ENCODE results near the gene COQ8B.

Gene COQ8B

DNA sequence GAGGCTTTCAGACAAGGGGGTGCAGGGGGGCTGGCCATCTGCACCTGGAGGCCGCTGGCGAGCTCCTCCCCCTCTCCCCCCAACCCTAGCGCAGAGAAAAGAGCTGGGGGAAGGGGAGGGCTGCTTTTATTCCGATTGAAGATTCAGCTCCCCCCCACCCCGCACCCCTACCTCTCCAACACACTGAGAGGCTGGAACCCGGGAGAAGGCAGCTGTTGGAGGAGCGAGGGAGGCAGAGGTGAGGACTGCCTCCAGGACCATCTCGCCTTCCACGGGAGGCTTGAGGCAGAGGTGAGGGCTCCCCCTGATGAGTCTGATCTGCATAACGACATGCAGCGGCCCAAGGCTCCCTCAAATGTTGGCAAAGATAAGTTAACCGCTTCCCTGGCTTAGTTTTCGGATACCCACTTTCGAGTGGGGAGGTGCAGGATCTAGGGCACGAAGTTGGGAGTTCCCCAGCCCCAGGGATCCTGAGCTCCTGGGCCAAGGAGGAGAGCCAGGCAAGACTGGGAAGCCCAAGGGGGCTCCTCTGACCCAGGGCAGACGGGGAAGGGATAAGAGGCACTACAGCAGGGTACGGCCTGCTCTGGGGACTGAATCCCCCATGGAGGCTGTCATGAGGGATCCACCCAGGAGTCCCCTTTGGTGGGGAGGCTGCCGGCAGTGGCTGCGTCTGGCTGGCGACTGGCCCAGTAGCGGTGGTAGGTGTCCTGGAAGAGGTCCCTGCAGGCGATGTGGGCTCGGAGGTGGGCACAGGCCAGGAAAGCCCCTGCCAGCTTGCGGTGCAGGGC, 25.1 kb downstream of the COQ8B start:
- in situ Hi-C loops (cut with MboI; ENCODE audit: low sequenced_read_pairs): no loop called here

DNA sequence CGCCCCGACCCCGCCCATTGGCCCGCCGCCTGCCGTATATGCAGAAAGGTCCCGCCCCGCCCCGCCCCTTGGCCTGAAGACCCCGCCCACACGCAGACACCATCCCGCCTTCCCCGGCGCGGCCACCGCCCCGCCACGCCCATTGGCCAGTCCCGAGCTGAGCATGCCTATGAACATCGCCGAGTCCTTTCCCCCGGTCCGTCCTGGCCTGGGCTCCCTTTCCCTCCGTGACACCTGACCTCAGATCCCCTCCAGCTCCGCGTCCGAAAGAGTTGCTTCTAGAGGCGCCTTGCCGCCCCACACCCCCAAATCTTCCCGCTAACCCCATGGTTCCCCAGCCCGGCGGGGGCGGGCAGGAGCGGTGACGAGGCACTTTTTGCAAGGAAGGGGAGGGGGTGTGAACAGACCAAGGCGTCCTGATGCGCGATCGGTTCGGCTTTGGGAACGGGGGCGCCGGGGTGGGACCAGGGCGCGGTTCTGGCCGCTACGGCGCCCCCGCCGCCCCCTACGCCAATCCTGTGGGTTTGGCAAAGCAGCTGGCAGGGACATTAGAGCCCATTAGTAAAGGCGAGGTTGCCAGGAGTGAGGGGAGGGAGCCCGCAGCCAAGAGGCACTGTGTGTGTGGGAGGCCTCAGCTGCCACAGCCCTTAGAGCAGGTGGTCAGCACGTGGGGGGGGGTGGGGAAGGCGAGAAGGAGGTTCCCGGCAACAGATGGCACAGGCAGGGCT, 25.8 kb downstream of the COQ8B start:
- in situ Hi-C loops (cut with MboI; ENCODE audit: low sequenced_read_pairs): no loop called here

DNA sequence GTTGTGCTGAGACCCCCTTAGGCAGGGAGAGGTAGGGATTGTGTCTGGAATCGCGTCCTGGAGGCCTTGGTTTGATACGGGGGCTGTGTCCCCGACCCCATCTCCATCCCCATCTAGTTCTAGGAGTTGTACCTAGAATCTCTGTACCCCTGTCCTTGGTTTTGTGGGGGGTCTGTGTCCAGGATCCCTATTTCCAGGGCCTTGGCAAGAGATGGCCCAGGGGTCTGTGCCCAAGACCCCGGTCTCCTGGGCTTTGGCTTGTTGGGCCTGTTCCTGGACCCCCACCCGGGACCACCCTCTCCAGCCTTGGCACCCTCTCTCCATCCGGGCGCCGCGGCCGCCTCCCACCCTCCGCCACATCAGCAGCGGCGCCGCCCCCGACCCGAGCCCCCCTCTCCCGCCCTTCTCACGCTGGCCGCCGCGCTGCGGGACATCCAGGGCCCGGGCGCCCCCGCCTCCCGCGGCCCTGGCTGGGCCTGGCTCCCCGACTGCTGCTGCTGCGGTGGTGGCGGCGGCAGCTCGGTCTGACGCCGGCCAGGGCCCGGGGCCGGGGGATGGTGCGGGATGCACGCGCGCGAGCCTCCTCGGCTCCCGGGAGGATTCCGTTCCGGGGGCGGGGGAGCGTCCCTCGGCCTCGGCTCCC, 26.5 kb downstream of the COQ8B start, which contains the start of gene NUMBL:
Gene NUMBL (minus strand): TSS at position 602 of the 643 bp plus-strand sequence. CDS start 168 bp downstream, at position 434.
- in situ Hi-C loops (cut with MboI; ENCODE audit: low sequenced_read_pairs): no loop called here

GRCh38 chr19:40689339-40690049, 27.2 kb downstream of the COQ8B start:
- in situ Hi-C loops (cut with MboI; ENCODE audit: low sequenced_read_pairs): no loop called here

GRCh38 chr19:40688987-40689338, 27.7 kb downstream of the COQ8B start:
- in situ Hi-C loops (cut with MboI; ENCODE audit: low sequenced_read_pairs): no loop called here

DNA sequence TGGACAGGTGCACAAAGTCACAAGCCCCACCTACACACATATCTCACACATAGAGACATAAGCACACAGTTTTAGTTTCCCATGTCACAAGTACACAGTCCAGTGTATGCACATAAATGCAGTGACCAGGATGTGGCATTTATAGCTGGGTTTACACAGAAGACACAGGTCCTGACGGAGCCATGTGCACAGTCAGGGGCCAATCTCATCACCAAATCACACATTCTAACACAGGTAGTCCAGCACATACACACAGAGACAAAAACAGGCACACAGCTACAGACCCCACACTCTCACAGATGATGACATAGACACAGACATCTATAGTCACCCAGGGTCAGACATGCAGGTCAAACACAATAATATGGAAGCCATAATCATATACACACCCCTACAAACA, 28.4 kb downstream of the COQ8B start:
- in situ Hi-C loops (cut with MboI; ENCODE audit: low sequenced_read_pairs): no loop called here

GRCh38 chr19:40687525-40688016, 29.1 kb downstream of the COQ8B start:
- in situ Hi-C loops (cut with MboI; ENCODE audit: low sequenced_read_pairs): no loop called here

DNA sequence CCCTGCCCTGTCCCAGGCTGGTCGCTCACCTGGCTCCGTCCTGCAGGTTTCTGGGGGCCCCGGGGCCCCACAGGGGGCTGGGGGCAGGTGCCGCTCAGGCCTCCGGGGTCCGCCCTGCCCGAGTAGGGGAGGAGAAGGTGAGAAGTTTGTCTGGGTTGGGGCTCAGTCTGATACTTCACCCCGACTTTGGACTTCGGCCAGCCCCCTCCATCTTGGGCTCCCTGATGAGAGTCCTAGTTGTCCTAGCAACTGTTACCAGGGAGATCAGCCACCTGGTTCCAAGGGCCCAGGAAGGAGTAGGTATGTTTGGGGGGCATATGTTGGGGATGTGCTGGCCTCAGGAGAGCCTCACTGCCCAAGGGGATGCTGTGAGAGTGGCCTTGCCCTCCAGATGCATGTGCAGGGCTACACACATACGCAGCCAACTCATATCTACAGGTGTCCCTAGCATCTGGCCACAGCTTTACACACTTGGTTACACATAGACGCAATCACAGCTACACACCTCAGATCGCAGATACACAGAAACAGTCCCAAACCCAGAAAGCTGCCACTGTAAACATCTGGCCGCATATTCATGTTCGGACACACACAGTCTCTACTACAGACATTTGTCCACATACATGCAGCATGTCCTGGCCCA, 29.7 kb downstream of the COQ8B start:
- in situ Hi-C loops (cut with MboI; ENCODE audit: low sequenced_read_pairs): no loop called here

DNA sequence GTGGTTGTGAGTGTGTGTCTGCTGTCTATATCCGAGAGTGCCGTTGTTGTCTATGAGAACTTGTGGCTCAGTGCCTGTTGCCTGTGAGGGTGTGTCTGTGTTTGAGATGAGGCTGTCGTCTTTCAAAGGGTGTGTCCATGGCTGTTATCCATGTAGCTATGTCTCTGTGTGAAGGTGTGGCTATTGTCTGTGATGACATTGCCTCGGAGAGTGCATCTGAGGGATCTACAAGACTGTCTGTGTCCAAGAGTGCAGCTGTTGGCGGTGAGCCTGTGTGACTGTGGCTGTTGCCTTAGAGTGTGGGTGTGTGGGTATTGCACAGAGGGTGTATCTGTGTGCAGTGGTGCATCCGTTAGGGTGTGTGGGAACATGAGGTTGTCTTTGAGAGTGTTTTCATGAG, 31.1 kb downstream of the COQ8B start:
- in situ Hi-C loops (cut with MboI; ENCODE audit: low sequenced_read_pairs): no loop called here

DNA sequence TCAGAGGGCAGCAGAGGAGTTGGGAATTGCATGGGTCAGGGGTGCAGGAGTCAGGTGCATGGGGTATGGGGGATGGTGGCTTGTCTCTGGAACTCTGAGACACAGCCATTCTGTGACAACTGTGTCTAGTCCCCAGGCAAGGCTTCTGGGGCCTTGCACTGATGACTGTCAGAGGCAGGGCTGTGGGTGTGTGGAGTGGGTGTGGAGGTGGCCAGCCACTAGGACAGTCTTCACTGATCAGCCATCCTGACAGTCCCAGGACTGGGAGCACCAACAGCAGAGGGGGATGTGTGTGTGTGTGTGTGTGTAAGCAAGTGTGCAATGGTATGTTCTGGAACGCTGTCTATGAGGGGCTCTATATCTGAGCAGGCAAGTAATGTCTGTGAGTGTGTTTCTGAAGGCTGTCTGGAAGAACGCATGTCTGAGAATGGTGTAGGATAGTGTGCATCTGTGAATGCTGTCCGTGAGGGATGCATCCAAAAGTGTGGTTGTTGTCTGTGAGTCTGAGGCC, 31.6 kb downstream of the COQ8B start:
- in situ Hi-C loops (cut with MboI; ENCODE audit: low sequenced_read_pairs): no loop called here

DNA sequence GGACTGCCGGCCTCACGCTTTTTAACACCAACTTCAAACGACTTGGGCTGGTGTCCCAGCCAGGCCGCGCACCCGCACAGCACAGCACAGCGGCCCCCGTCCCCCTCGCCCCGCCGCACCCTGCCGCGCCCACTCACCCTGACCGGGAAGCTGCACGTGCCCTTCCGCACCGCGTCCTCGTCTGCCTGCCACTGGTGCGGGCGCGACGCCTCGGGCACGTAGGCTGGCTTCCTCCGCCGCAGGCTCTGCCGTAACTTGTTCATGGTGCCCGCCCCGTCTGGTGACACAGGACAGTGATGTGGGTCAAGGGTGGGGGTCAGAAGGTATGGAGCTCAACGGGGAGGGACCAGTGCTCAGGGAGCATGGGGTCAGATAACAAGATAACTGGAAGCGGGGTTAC, 32.4 kb downstream of the COQ8B start:
- in situ Hi-C loops (cut with MboI; ENCODE audit: low sequenced_read_pairs): no loop called here

DNA sequence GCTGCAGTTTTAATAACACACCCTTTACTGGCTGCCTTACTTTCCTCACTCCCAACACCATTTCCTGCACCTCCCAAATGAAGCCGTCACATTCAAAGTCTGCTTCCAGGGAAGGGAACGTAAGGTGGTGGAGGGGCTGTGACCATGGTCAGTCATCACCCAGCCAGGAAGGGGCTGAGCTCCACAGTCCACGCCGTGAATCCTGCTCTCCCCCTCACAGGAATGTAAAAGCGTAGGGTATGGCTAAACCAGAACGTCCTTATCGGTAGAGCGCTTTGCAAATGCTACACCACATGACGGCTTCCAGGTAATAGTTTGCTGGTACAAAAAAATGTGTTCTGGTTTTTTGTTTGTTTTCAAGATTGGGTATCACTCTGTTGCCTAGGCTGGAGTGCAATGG, 33.2 kb downstream of the COQ8B start:
- in situ Hi-C loops (cut with MboI; ENCODE audit: low sequenced_read_pairs): no loop called here

GRCh38 chr19:40682431-40682964, 34.2 kb downstream of the COQ8B start:
- in situ Hi-C loops (cut with MboI; ENCODE audit: low sequenced_read_pairs): no loop called here

- in situ Hi-C loops (cut with MboI; ENCODE audit: low sequenced_read_pairs): no loop called here
Observed at GRCh38 chr19:40681039-40681438, 35.6 kb downstream of the COQ8B start.

- in situ Hi-C loops (cut with MboI; ENCODE audit: low sequenced_read_pairs): no loop called here
Observed at GRCh38 chr19:40677156-40677555, 39.5 kb downstream of the COQ8B start.

DNA sequence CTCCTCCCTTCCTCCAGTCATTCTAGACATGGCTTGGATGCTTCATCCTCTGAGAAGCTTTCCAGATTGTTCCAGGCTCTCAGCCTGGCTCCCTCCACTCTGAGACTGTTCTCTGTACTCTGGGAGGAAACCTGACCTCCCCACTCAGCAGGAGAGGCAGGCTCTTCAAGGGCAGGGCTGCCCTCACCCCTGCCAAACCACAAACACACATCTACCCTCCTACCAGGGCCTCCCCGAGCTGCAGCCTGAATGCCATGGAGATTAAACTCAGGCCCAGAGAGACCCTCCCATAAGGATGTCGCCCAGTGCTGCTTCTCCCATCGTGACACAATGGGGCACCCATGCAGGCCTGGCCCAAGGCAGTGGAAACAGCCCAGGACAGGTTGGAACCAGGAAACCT, 42.4 kb downstream of the COQ8B start:
- in situ Hi-C loops (cut with MboI; ENCODE audit: low sequenced_read_pairs): no loop called here

DNA sequence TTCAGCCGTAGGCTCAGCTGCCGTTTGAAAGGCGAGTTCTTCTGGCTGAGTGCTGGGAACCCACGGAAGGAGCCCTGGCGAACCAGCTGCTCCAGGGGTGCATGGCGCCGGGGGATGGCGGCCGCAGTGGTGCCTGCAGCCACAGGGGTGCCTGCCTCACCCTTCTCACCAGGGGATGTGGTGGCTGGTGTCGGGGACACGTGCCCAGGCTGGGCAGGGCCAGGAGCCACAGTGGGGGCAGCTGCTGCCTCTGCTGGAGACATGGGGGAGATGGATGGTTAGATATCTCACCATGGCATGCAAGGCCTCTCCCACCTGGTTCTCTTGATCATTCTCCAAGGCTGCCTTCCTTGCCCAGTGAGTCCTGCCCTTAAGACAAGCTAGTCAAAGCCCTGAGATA, 43.3 kb downstream of the COQ8B start:
- in situ Hi-C loops (cut with MboI; ENCODE audit: low sequenced_read_pairs): no loop called here

DNA sequence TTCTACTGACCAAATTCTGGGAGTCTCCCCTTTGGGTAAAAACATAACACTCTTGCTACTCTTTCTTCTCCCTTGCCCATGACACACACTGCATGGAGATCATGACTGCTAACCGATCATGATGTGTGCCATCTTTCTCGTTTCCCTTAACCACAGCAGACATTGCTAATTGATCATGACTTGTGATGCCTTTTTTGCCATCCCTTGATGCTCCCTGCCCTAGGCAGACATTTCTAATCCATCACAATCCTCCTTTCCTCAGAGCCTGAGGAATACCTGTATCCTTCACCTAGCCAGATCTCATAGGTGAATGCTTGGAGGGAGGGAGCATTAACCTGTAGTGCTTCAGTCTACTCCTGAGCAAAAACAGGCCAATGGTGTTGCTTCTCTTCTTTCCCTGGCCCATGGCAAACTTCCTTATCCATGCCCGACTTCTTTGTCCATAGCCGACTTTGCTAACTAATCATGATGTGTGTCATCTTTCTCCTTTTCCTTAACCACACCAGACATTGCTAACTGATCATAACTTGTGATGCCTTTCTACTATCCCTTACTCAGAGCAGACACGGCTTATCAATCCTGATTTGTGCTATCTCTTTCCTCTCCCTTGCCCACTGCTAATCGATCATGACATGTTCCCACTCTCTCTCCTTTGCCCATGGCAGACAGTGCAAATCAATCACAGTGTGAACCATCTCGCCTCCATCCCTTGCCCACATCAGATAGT, 44.0 kb downstream of the COQ8B start:
- in situ Hi-C loops (cut with MboI; ENCODE audit: low sequenced_read_pairs): no loop called here

GRCh38 chr19:40672038-40672437, 44.6 kb downstream of the COQ8B start:
- in situ Hi-C loops (cut with MboI; ENCODE audit: low sequenced_read_pairs): no loop called here

Measured in hTERT RPE-1 (cell line).